HuH-7 (cell line): ENCODE results near the gene SLC25A19.
"Not testable (repeated sequence)": the region's sequence is repeated elsewhere in the genome, so short reads cannot be mapped to it uniquely, and the experiment has no call there.

Experiments used
- DNase-seq: peaks from one replicate; pipeline ENCODE4 v3.0.0; 2011; ENCODE audit warnings: low spot score

Gene SLC25A19

GRCh38 chr17:75267411-75268232 is 21.6 kb downstream of the SLC25A19 start:
- peak; percentile 90 for DNase-seq

- DNase-seq = no peak
Measured at GRCh38 chr17:75267153-75267410, 22.2 kb downstream of the SLC25A19 start.

GRCh38 chr17:75266316-75267152 is 22.7 kb downstream of the SLC25A19 start:
- no peak for DNase-seq

- DNase-seq = no peak
Measured at GRCh38 chr17:75265614-75266315, 23.5 kb downstream of the SLC25A19 start.

DNA sequence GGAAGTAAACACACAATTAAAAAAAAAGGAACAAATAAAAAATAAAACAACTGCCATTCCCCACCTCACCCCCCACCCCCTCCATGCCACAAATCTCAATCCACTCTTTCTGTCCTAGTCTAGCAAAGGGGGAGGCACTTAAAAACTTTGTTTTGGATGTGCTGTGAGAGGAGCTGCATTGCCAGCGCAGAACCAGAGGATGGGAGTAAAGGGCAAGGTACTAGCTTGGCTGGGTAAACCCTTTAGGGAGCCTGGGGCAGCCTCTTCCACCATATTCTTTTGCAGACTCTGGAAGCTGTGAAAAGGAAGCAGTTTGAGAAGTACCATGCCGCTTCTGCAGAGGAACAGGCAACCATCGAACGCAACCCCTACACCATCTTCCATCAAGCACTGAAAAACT is 26.2 kb downstream of the SLC25A19 start:
- no peak for DNase-seq

DNA sequence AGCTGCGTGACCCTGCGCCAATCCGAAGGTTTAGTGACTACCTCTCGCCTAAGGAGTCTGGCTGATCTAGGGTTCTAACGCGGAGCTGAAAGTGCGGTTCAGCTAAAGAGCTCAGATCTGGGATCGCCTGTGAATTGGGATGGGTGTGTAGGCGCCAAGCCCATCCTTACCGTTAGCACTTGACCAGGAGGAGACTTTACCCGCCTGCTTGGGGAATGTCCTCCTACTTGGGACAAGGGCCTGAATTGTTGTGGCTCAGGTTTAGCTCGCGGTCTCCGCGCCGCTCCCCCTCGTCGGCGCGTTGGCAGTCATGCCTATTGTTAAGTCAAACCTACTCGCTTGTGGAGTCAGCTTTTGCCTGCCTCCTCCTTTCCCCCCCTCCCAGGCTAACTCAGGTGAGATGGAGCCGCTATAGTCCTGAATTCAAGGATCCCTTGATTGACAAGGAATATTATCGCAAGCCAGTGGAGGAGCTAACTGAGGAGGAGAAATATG is 27.1 kb downstream of the SLC25A19 start:
- DNase-seq = no peak

- DNase-seq = peak; percentile 94
Measured at GRCh38 chr17:75261336-75262111, 27.7 kb downstream of the SLC25A19 start, which contains the start of the genes GGA3 and MRPS7. Gene GGA3, minus strand, starts transcription at chr17:75261606. Its CDS starts 19 bp downstream, at chr17:75261587. Gene MRPS7, plus strand, starts transcription at chr17:75261879. Its CDS starts 22 bp downstream, at chr17:75261901.

GRCh38 chr17:75260641-75261335 is 28.4 kb downstream of the SLC25A19 start:
- no peak for DNase-seq

DNA sequence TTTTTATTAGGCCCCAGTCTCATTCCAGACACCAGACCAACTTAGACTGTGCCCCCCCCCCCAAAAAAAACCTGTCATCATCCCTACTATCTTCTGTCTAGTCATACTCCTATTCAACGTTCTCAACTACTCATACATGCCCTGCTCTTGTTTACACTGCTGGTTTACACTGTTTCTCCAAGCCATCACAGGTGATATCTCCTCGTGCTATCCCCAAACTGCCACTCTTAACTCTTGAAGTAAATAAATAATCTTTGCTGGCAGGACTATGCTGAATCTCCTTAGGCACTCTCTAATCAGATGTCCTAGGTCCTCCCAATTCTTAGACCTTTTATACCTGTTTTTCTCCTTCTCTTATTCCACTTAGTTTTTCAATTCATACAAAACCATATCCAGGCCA is 32.0 kb downstream of the SLC25A19 start:
- DNase-seq = not testable (repeated sequence)

- DNase-seq = not testable (repeated sequence)
Measured at GRCh38 chr17:75255954-75256698, 33.1 kb downstream of the SLC25A19 start.

DNA sequence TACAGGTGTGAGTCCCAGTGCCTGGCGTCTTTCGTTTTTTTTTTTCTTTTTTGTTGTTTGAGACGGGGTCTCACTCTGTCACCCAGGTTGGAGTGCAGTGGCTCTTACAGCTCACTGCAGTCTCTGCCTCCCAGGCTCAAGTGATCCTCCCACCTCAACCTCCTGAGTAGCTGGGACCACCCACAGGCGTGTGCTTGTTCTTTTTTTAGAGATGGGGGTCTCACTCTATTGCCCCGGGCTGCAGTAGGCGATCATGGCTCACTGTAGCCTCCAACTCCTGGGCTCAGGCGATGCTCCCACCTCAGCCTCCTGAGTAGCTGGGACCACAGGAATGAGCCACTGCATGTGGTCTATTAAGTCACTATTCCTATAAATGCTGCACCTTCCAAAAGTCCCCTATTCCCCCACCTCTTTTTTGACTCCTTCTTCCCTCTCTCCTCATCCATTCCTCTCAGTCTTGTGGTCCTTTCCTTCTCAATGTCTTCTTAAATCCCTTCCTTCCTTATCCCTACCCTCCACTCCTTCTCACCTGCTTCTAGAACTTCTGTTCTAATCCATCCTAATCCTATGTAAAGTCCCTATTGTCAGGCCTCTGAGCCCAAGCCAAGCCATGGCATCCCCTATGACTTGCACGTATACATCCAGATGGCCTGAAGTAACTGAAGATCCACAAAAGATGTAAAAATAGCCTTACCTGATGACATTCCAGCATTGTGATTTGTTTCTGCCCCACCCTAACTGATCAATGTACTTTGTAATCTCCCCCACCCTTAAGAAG is 37.0 kb downstream of the SLC25A19 start:
- no peak for DNase-seq

- no peak for DNase-seq
Measured at GRCh38 chr17:75250009-75250471, 39.2 kb downstream of the SLC25A19 start.

DNA sequence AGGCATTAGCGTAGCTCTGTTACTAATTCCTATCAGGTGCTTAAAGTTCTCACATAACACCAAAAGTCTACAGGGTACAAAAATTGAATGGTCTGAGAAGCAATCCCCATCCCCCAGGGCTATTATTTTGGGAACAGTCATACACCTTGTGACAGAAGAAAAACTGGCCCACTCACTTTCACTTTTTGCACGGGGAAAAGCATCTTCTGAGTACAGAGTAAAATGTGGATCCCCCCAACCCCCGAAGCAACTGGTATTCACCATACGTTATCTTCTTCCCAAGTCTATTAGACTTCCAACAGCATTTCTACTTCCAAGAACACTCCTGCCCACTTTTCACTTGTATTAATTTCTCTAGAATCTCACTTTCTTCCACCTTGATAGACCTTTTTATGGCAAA is 39.7 kb downstream of the SLC25A19 start:
- no peak for DNase-seq

DNA sequence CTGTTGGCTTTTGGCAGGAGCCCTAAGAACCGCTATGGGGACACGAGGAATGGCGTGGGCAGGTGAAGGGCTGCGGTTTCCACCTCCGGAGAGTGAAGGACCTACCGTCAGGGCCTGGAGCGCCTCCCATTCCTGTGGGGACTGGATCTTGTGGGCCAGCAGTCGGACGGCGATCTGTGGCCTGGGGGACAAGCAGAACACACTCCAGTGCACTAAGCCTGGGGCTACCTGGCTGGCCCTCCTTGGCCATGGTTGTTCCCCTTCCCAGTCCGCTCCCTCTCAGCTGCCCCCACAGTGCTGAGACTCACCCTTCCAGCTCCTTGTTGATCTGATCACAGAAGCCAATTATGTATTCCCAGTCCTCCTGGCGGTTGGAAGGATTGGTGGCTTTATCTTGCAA is 42.8 kb downstream of the SLC25A19 start:
- no peak for DNase-seq

DNA sequence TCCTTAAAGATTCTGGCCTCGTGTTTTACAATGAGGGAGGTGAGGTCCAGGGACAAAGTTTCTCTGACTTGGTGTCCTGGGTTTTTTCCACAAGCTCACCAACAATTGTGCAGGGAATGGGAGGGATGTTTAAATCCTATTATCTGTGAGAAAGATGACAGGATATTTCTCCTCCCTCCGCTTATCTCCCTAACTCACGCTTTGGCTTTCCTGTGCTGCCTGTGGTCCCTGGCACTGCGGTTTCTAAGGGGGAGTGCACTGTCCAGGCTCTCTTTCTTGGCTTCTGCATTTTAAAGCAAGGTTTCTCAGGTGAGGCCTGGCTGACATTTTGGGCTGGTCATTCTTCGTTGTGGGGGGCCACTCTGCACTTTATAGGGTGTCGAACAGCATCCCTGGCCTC is 44.2 kb downstream of the SLC25A19 start:
- DNase-seq = no peak

- DNase-seq = no peak
Measured at GRCh38 chr17:75244133-75244866, 44.9 kb downstream of the SLC25A19 start.

DNA sequence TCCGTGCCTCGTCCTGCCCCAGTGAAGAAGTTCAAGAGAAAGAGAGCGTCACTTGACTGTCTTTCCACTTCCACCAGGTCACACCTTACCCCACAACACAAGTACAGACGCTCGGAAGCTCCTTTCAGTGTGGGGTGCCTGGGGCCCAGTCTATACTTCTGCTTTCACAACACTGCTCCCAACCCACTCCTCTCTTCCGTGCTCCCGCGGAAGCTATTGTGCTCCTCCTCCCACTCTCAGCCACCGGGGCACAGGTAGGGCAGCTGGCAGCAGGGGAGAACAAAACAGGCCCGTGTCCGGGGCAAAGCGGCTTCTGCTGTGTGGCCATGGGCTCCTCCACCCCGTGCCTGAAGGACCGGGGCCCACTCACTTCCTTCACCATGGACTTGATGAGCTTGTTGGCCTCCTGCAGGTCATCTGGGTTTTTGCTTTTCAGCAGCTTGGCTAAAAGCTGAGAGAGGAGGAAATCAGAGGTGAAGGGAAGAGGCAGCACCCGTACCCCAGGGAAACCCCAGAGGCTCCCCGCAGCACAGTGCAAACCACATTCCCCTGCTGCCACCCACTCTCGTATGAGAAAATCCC is 46.7 kb downstream of the SLC25A19 start:
- no peak for DNase-seq

- DNase-seq = no peak
Measured at GRCh38 chr17:75241996-75242460, 47.2 kb downstream of the SLC25A19 start.
